Uterus (tissue), 2 donors: ENCODE data around the gene DUSP19.

Experiments
- CTCF ChIP-seq, 4 experiments: fragments of 200-600 bp in 2 of 4; fragments of 450-650 bp in 2 of 4; sonication (generic) in 2 of 4; IDR thresholded peaks; one replicate each; pipeline ENCODE4 v1.5.1; 2016 to 2019; ENCODE audit warnings: antibody characterized with exemption in 4 of 4, mild to moderate bottlenecking in 2 of 4, moderate library complexity in 1 of 4
- POLR2A ChIP-seq, 2 donors: fragments of 450-650 bp; IDR thresholded peaks; one replicate each; pipeline ENCODE4 v1.6.1; 2016; ENCODE audit warnings: antibody characterized with exemption in 2 of 2, mild to moderate bottlenecking in 1 of 2, moderate library complexity in 1 of 2

GRCh38 chr2:183063083-183063482, 15.5 kb upstream of the DUSP19 start:
- TF ChIP-seq CTCF (IDR thresholded peaks at IDR 0.05), result no peak
- no peak for TF ChIP-seq POLR2A (IDR thresholded peaks at IDR 0.05)
